GM10248 (cell line): Measurements from ENCODE around the gene DOHH.
"Not testable (repeated sequence)": the region's sequence is repeated elsewhere in the genome, so short reads cannot be mapped to it uniquely, and the experiment has no call there.

ENCODE experiments used
- CTCF ChIA-PET: fragments of 300-600 bp; sonication (Branson Sonifier 250); formaldehyde crosslinking; extraction: SDS; loops from one replicate; lab custom pipeline; 2021; ENCODE audit warnings: antibody characterized with exemption; lab: Yijun Ruan, JAX
- POLR2A ChIA-PET: fragments of 350-650 bp; sonication (Branson Sonifier 250); formaldehyde crosslinking; extraction: SDS; loops from one replicate; lab custom pipeline; 2020; ENCODE audit warnings: antibody characterized with exemption; lab: Yijun Ruan, JAX
- DNase-seq: peaks from one replicate; pipeline ENCODE4 v3.0.0; 2012; ENCODE audit errors: extremely low spot score
- CTCF ChIP-seq: IDR thresholded peaks from 2 replicates; pipeline ENCODE4 v1.5.1; 2012; ENCODE audit warnings: mild to moderate bottlenecking, low read depth; ENCODE audit errors: extremely low read depth, missing control alignments, control extremely low read depth

DOHH gene

GRCh38 chr19:3509566-3509989 is 9.1 kb upstream of the DOHH start:
- POLR2A ChIA-PET, result no interaction called here
- CTCF ChIA-PET, result no interaction called here
- no peak for DNase-seq
- TF ChIP-seq CTCF, result no peak

- POLR2A ChIA-PET, result no interaction called here
These were observed 8.5 kb upstream of the DOHH start for GRCh38 chr19:3508771-3509535.

GRCh38 chr19:3508121-3508661 is 7.7 kb upstream of the DOHH start:
- POLR2A ChIA-PET, DNase-seq, CTCF ChIA-PET: not testable (repeated sequence)

More at GRCh38 chr19:3508771-3509535, 8.5 kb upstream of the DOHH start:
- CTCF ChIA-PET, result no interaction called here
- TF ChIP-seq CTCF, result no peak
- DNase-seq, result no peak

GRCh38 chr19:3507371-3508120 is 7.1 kb upstream of the DOHH start:
- CTCF ChIA-PET, result no interaction called here
- DNase-seq, result no peak
- POLR2A ChIA-PET, result no interaction called here
- TF ChIP-seq CTCF, result no peak

GRCh38 chr19:3506384-3507340 is 6.2 kb upstream of the DOHH start:
- TF ChIP-seq CTCF, result no peak
- POLR2A ChIA-PET, result interaction anchor here (0.7 kb wide), 1 partner anchor 302 kb away, joined by 4 read pairs; no protein-coding TSS in a partner anchor
- CTCF ChIA-PET, result interaction anchor here (1.9 kb wide), 1 partner anchor 22 kb away, joined by 5 read pairs; no protein-coding TSS in a partner anchor
- peak; percentile 55 for DNase-seq

- DNase-seq, result peak; percentile 100
- ChIA-PET CTCF (interaction anchor here (1.9 kb wide), 1 partner anchor 21 kb away, joined by 5 read pairs; no protein-coding TSS in a partner anchor), POLR2A (interaction anchor here (0.7 kb wide), 1 partner anchor 301 kb away, joined by 4 read pairs; no protein-coding TSS in a partner anchor)
- TF ChIP-seq CTCF, result no peak
These were observed 5.3 kb upstream of the DOHH start, which contains the start of gene FZR1 for GRCh38 chr19:3505598-3506383. FZR1 (plus strand) TSS chr19:3506311; CDS start chr19:3522990, 16,679 bp downstream.
